NCI-H748 treated with DMSO at 0.1 percent for 48 hours (cell line): ENCODE measurements around the gene MPG.

Source experiments
- DNase-seq: peaks from one replicate; lab custom pipeline; 2025; lab: John Stamatoyannopoulos, UW

The MPG gene

DNA sequence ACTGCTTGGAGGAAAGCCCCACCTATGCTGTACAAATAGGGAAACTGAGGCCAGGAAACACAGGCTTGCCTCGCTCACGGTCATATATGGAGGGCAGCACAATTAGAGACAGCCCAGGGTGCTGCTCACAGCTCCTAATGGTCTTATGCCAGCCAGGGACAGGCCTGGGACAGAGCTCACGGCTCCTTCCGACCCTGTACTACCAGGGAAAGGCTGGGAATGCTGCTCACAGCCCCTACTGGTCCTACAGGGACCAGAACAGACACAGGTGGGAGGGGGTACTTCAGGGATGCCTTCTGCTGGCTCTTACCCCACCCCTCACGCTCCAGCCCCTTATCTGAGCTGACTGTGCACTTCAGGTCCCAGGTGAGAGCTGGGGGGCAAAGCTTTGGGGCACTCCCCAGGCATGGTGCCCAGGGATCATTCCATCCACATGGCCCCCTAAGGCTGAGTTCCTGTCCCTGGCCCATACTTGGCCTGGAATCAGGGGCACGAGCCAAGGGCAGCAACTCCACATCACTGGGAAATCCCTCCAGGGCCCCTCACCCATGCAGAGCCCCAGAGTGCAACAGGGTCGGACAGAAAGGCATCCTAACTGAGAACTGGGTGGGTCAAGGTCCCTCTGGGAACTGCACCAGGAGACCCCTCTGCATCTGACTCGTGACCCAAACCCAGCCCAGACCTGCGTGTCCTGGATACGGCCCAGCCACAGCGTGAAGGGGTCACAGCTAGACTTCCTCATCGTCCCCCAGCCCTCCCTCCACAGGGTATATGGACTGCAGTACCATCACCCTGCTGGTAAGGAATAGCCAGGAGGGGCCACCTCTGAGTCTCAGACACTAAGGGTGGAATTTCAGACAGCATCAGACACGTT lies 11.5 kb upstream of the MPG start:
- DNase-seq, result no peak

DNA sequence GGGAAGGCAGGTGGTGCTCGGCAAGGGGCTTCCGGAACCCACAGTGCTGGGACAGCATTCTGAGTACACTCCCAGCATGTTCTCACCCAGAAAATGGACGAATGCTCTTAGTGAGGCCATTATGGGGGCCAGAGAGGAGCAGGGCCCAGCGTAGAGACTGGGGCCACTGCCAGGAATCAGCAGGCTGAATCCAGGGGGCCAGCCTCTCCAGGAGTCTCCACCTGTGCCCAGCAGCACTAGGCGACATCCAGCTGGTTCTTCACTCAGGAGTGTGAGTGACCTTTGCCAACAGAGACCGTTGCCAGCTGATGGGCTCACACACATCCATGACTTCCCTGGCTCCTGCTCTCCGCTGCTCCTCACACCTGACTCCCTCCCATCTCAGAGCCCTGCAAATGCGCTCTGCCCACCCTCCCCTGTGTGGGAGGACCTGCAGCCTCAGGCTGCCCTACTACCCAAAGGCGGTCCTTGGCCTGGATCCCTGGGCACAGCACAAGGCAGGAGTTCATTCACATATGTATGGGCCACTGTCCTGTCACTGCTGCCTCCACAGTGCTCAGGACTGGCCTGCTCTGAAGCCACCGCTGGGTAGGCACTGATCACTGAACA lies 10.7 kb upstream of the MPG start:
- DNase-seq, result no peak

GRCh38 chr16:67884-68789 lies 9.9 kb upstream of the MPG start:
- DNase-seq, result no peak

DNA sequence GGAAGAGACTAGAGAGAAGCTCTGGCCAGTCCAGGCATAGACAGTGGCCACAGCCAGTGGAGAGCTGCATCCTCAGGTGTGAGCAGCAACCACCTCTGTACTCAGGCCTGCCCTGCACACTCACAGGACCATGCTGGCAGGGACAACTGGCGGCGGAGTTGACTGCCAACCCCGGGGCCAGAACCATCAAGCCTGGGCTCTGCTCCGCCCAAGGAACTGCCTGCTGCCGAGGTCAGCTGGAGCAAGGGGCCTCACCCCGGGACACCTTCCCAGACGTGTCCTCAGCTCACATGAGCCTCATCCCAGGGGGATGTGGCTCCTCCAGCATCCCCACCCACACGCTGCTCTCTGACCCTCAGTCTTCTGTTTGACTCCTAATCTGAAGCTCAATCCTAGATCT lies 8.8 kb upstream of the MPG start:
- DNase-seq, result no peak

- no peak for DNase-seq
Measured at GRCh38 chr16:71210-71539, 6.8 kb upstream of the MPG start.

DNA sequence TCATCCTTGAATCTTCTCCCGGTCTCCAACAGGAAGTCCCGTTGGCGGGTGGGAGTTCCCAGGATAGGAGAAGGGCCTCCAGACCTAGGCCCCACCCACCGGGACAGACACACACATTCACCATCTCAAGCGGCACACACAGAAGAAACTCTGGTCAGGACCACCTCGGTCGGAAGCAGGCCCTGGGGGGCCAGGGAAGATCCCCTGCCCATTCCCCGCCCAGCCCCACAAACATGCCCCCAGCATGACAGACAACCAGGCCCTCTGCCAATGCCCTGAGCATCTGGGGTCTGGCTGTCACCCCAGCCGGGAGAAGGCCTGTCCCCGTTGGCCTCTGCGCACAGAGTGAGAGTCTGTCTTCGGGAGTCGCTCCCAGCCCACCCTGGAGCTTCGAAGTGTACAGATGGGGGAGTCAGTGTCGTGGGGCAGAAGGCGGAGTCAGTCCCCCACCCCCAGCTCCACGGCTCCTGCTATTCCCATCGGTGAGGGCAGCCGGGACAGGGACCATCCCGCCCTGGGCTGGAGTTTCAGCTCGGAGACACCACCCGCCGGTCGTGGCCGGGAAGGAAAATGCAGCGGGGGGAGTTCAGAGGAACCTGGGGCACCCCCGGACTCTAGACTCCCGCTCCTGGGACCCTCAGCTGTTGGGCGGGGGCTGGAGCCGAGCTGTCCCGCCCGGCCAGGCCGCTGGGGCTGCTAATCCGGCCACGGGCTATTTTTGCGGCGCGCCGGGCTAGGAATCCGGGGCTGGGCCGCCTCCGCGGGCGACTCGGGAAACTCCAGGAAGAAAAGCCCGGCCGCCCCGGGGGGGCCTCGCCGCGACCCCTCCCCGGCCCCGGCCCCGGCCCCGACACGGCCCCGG lies 6.3 kb upstream of the MPG start:
- no peak for DNase-seq

DNA sequence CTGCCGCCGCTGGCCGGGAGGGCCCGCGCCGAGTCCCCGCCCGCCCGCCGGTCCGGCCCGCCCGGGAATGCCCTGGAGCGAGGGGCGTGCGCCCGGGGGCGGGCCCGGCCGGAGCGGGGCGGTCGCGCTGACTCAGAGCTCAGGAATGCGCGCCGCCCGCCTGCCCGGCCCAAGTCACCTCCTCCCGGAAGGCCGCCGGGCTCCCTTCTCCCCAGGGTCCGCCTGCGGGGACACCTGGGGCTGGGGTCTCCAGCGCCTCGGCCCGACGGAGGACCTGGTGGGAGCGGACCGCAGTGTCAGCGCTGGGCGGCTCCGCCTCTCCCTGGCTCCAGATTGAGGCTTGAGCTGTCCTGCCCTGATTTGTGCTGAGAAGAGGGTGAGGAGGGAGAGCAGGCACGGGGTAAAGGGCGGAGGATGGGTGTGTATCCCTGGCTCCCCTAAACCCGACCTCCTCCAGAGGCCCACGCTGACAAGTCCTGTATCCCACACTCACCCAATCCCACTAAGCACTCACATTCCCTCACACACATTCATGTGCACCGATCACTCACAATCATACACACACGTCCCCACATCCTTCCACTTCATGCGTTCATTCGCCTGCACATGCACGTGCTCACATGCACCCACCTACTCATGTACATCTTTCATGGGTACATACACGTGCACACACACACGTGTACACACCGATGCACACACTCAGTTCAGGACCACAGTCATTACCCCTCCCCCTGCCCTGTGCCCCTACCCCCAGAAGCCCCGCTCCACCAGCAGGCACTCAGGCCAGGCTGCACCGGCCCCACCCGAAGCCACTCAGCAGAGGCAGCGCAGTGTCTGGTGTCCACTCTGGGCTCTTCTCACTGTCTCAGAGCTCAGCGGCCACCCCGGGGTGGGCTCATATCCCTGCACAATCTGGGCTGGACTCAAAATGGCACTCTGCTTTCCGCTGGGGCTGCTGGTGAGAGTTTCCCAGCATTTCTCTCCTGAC lies 5.2 kb upstream of the MPG start, which contains the start of gene RHBDF1:
RHBDF1 (minus strand) TSS at position 71 of the 988 bp plus-strand sequence. CDS start 7,616 bp downstream, outside the sequence.
- no peak for DNase-seq

DNA sequence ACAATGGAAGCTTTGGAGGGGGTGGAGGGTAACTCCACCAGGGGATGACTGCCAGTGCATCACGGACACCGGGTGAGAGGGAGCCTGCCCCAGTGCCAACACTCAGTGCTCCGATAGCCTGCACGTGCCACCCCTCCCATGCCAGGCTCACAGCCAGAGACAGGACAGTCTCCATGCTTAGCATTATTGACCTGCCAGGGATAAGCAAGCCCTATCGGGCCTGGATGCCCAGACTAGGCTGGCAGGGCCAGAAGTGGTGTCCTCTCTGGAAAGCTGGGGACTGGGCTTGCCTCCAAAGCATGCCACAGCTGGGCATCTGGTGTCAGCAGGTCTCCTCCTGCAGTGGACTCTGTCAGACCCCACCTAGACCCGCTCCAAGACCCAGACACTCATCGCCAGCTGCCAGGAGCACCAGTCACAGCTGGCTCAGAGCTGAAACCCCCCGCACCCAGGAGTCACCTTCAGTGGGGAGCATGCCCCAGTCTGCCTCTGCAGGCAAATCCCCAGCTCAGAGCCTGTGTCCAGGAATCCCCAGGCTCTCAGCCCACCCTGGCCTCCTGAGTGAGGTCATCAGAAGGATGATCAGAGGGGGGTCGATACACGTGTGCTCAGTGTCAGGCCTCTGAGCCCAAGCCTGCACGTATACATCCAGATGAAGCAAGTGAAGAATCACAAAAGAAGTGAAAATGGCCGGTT lies 3.8 kb upstream of the MPG start:
- no peak for DNase-seq

DNA sequence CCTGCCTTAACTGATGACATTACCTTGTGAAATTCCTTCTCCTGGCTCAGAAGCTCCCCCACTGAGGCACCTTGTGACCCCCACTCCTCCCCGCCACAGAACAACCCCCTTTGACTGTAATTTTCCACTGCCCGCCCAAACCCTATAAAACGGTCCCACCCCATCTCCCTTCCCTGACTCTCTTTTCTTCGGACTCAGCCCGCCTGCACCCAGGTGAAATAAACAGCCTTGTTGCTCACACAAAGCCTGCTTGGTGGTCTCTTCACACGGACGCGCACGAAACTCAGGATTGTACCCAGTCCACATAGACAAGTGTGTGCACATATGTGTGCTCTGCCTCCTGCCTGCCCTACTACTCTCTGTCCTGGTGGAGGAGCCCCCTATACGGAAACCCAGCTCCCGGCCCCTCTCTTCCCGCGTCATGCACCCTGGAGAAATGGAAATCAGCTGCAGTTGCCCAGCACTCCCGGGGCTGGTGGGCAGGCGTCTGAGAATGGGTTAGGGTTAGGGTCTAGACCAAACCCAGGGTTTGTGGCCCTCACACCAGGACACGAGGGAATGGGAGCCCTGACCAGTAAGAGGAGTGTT lies 3.2 kb upstream of the MPG start:
- no peak for DNase-seq

- no peak for DNase-seq
Measured at GRCh38 chr16:75580-76501, 2.2 kb upstream of the MPG start.

- no peak for DNase-seq
Measured at GRCh38 chr16:76535-77272, 1.3 kb upstream of the MPG start.

GRCh38 chr16:77273-77806 lies 685 bp upstream of the MPG start:
- no peak for DNase-seq

DNA sequence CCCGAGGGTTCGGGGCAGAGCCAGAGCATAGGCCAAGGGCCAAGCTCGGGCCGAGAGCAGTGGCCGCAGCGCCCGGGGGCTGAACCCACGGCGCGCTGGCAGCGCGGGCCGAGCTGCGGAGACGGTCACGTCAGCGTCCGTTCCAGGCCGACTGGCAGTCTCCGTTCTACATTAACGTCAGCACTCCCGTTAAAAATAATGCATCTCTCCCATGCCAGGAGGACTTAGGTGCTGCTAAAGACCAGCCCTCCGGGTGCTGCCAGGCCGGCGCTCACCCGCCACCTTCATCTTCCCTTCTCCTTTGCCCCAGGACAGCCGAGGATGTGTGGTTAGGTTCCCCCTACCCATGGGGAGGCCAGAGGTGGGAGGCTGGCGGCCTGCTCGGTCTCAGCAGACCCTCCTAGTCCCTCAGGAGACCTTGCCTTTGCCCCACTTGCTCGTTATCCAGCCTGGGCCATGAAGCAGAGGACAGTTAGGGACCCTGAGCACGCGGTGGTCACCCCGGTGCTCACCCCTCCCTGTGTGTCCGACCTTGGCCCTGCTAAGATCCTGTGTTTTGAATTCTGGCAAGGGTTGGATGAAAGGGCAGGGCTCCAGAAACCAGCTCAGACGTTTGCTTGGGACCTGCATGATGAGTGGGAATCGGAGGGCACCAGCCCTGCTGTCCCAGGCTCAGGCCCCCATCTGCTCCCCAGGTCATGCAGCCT lies 572 bp downstream of the MPG start:
- no peak for DNase-seq

- no peak for DNase-seq
Measured at GRCh38 chr16:79151-80054, 1.4 kb downstream of the MPG start.

DNA sequence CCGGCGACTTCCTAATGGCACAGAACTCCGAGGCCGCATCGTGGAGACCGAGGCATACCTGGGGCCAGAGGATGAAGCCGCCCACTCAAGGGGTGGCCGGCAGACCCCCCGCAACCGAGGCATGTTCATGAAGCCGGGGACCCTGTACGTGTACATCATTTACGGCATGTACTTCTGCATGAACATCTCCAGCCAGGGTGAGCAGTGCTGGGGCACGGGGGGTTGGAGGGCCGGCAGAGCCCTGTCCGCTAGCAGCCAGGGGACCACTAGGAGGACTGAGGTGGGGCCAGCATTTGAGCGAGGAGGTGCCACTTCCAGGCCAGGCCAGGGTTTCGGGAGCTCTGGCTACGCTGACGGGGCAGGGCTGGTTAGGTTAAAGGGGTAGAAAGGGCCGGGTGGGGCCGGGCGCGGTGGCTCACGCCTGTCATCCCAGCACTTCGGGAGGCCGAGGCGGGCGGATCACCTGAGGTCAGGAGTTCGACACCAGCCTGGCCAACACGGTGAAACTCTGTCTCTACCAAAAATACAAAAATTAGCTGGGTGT lies 5.1 kb downstream of the MPG start:
- DNase-seq, result no peak
